T-cell (primary cell): ENCODE data around the gene APPBP2. TPM values are rescaled to one million over a fixed set of nuclear protein-coding genes. Genes with fewer than 3 reads are reported as not detected.

Source experiments
- total RNA-seq, 35 experiments: library from RNA in 6 of 35; stranded (reverse) in 6 of 35; fragments of 120-200 nt in 1 of 35; gene quantifications; one replicate each; pipeline versions ENCODE4 v1.2.1 to v1.2.4 and lab custom pipeline; 2013 to 2026

Gene APPBP2
- total RNA-seq, 5 donors from 2014 or later (not counting 1 experiment from before 2014, with no cell fraction given) = 32.2 to 42.0 (median 36.6) TPM

Other genes starting within 250 kb of the APPBP2 start
- 10 to 100 TPM; 30.0 to 34.5 (median 31.4) TPM for gene USP32, start 134.1 kb downstream of the APPBP2 start, total RNA-seq
- gene CHCT1, start 103.8 kb downstream of the APPBP2 start, total RNA-seq = not detected
- gene PPM1D, start 74.0 kb upstream of the APPBP2 start, total RNA-seq = 10 to 100 TPM; 17.0 to 22.5 (median 19.6) TPM
- 10 to 100 TPM; 33.8 to 57.8 (median 38.1) TPM for gene BCAS3, start 151.6 kb upstream of the APPBP2 start, total RNA-seq